K562 (cell line): Measurements from ENCODE around the gene SYNE2. TPM values are rescaled to one million over a fixed set of nuclear protein-coding genes. Genes with fewer than 3 reads are reported as not detected.

Experiments
- ATAC-seq: fragments of 200-7000 bp; cut with Tn5 transposase; 3 replicates; pipeline ENCODE4 v1.9.1; 2020; ENCODE audit warnings: moderate library complexity
- BruUV-seq: library from RNA; stranded (reverse); fragments of 400-500 nt; replicated peaks from 2 replicates; lab custom pipeline; 2021; lab: Mats Ljungman, UMichigan
- CTCF ChIA-PET: fragments of 300-600 bp; formaldehyde crosslinking; extraction: SDS; loops from one replicate; lab custom pipeline; 2021; ENCODE audit warnings: low intra/inter-chr PET ratio; lab: Yijun Ruan, JAX
- POLR2A ChIA-PET: fragments of 300-600, 350-650 bp; sonication (Branson Sonifier 250); formaldehyde crosslinking; extraction: SDS; loops from one replicate; lab custom pipeline; 2021; ENCODE audit warnings: antibody characterized with exemption, inconsistent platforms; lab: Yijun Ruan, JAX
- DNase-seq, 4 experiments: peaks; one replicate each; pipeline versions ENCODE4 v3.0.0 to v3.0.0-alpha.2; 2011 to 2018; ENCODE audit warnings: low spot score in 3 of 4, mixed read lengths in 3 of 4; ENCODE audit errors: extremely low read depth in 1 of 4
- FAIRE-seq: peaks from 2 replicates; lab custom pipeline; 2011; peaks lifted over from hg19 to GRCh38; lab: Jason Lieb, UNC
- H2AFZ ChIP-seq: 2 replicates; pipeline ENCODE4 v1.6.0; 2011; ENCODE audit warnings: low read depth, low read length, control low read depth, inconsistent platforms
- H3K27ac ChIP-seq: fragments of 200-600 bp; 3 replicates; pipeline ENCODE4 v1.8.0; 2011; ENCODE audit warnings: low read depth, mild to moderate bottlenecking, control low read depth, inconsistent platforms, low read length, moderate library complexity, mixed read lengths; ENCODE audit errors: extremely low read depth
- H3K27me3 ChIP-seq, 2 experiments: fragments of 300-600 bp in 1 of 2; 2 replicates in 1 of 2; 3 replicates in 1 of 2; pipeline versions ENCODE4 v1.6.0 to v1.8.0; 2011; ENCODE audit warnings: inconsistent platforms in 2 of 2, low read length in 2 of 2, mild to moderate bottlenecking in 1 of 2, mixed read lengths in 1 of 2, moderate library complexity in 1 of 2; ENCODE audit not compliant: control insufficient read depth in 2 of 2, insufficient read depth in 2 of 2
- H3K36me3 ChIP-seq: fragments of 300-600 bp; 3 replicates; pipeline ENCODE4 v1.8.0; 2011; ENCODE audit warnings: mild to moderate bottlenecking, low read length, inconsistent platforms; ENCODE audit not compliant: control insufficient read depth, insufficient read depth
- H3K4me1 ChIP-seq, 2 experiments: fragments of 200-600 bp in 1 of 2; replicated peaks in 1 of 2; 2 replicates in 1 of 2; 3 replicates in 1 of 2; pipeline versions ENCODE4 v1.5.1 to v1.8.0; 2011; ENCODE audit warnings: inconsistent platforms in 2 of 2, low read length in 2 of 2, mild to moderate bottlenecking in 1 of 2, mixed read lengths in 1 of 2, moderate library complexity in 1 of 2; ENCODE audit not compliant: control insufficient read depth in 2 of 2, insufficient read depth in 2 of 2
- H3K4me2 ChIP-seq: 2 replicates; pipeline ENCODE4 v1.6.1; 2011; ENCODE audit warnings: low read length, control low read depth, inconsistent platforms, mixed read lengths; ENCODE audit not compliant: insufficient read depth
- H3K4me3 ChIP-seq: fragments of 200-600 bp; sonication (generic), shearing (Covaris generic); 2 replicates; pipeline ENCODE4 v1.5.1; 2016; ENCODE audit warnings: control low read depth, inconsistent platforms
- H3K79me2 ChIP-seq: fragments of 200-600 bp; 3 replicates; pipeline ENCODE4 v1.8.0; 2011; ENCODE audit warnings: low read length, inconsistent platforms; ENCODE audit not compliant: control insufficient read depth, insufficient read depth
- H3K9ac ChIP-seq, 2 experiments: 2 replicates each; pipeline versions ENCODE4 v1.6.0 to v1.6.1; 2011; ENCODE audit warnings: low read depth in 2 of 2, low read length in 2 of 2, control low read depth in 1 of 2, inconsistent platforms in 1 of 2, mild to moderate bottlenecking in 1 of 2, mixed read lengths in 1 of 2; ENCODE audit not compliant: insufficient read depth in 1 of 2
- H3K9me1 ChIP-seq: one replicate; pipeline ENCODE4 v1.6.0; 2011; ENCODE audit warnings: inconsistent platforms, mild to moderate bottlenecking, low read length, moderate library complexity; ENCODE audit not compliant: control insufficient read depth, insufficient read depth
- H3K9me3 ChIP-seq: replicated peaks from 2 replicates; pipeline ENCODE4 v1.5.1; 2011; ENCODE audit warnings: low read depth, low read length, inconsistent platforms; ENCODE audit not compliant: control insufficient read depth, insufficient read depth
- H4K20me1 ChIP-seq: replicated peaks from 2 replicates; pipeline ENCODE4 v1.6.1; 2011; ENCODE audit warnings: low read length, inconsistent platforms, mixed read lengths; ENCODE audit not compliant: control insufficient read depth, insufficient read depth
- ARID2 ChIP-seq: fragments of 450-650 bp; IDR thresholded peaks from 2 replicates; pipeline ENCODE4 v1.6.1; 2017; ENCODE audit warnings: antibody characterized with exemption, mild to moderate bottlenecking
- DLX4 ChIP-seq: fragments of 250-450 bp; sonication (Bioruptor Pico); IDR thresholded peaks from 2 replicates; pipeline ENCODE4 v1.6.1; 2021; ENCODE audit warnings: mild to moderate bottlenecking
- GATA2 ChIP-seq: sonication (generic); formaldehyde crosslinking; IDR thresholded peaks from 2 replicates; pipeline ENCODE4 v1.4.0; 2020; ENCODE audit warnings: mild to moderate bottlenecking, missing genetic modification reagents
- HES1 ChIP-seq: fragments of 450-650 bp; IDR thresholded peaks from 2 replicates; pipeline ENCODE4 v1.6.1; 2016; ENCODE audit warnings: low read depth, mild to moderate bottlenecking, moderate library complexity
- ID3 ChIP-seq, 2 experiments: fragments of 250-450 bp in 1 of 2; fragments of 450-650 bp in 1 of 2; sonication (Bioruptor Pico) in 1 of 2; IDR thresholded peaks; 2 replicates each; pipeline versions ENCODE4 v1.6.1 to v1.8.0; 2016 to 2021; ENCODE audit warnings: mild to moderate bottlenecking in 2 of 2, moderate library complexity in 2 of 2, missing compliant biosample characterization in 1 of 2, missing genetic modification characterization in 1 of 2
- IFI16 ChIP-seq: fragments of 250-450 bp; sonication (Bioruptor Pico); IDR thresholded peaks from 2 replicates; pipeline ENCODE4 v2.1.2; 2022; ENCODE audit warnings: mild to moderate bottlenecking, inconsistent platforms
- JUND ChIP-seq, 2 experiments: IDR thresholded peaks; 2 replicates in 1 of 2; 3 replicates in 1 of 2; pipeline ENCODE4 v1.6.1; 2011; ENCODE audit warnings: borderline replicate concordance in 2 of 2, low read depth in 2 of 2, low read length in 2 of 2, improper control_type of control experiment in 1 of 2, missing biosample characterization in 1 of 2, missing genetic modification characterization in 1 of 2, missing genetic modification reagents in 1 of 2
- L3MBTL2 ChIP-seq: fragments of 450-650 bp; IDR thresholded peaks from 2 replicates; pipeline ENCODE4 v1.6.1; 2016; ENCODE audit warnings: mild to moderate bottlenecking, moderate library complexity
- MEF2D ChIP-seq: conservative IDR thresholded peaks from 2 replicates; pipeline ENCODE4 v1.6.1; 2016; ENCODE audit warnings: low read depth, missing genetic modification characterization, missing compliant biosample characterization
- NFXL1 ChIP-seq: fragments of 450-650 bp; formaldehyde crosslinking; IDR thresholded peaks from 2 replicates; pipeline ENCODE4 v1.4.0; 2021; ENCODE audit warnings: mild to moderate bottlenecking
- SIX5 ChIP-seq, 2 experiments: IDR thresholded peaks; 2 replicates each; pipeline ENCODE4 v1.6.1; 2011; ENCODE audit warnings: low read length in 2 of 2, borderline replicate concordance in 1 of 2, low read depth in 1 of 2, mild to moderate bottlenecking in 1 of 2, moderate library complexity in 1 of 2; ENCODE audit not compliant: insufficient read depth in 1 of 2
- STAT5B ChIP-seq: fragments of 250-450 bp; sonication (Bioruptor Pico); IDR thresholded peaks from 2 replicates; pipeline ENCODE4 v1.8.0; 2021; ENCODE audit warnings: mild to moderate bottlenecking, inconsistent platforms
- TBP ChIP-seq: optimal IDR thresholded peaks from 2 replicates; pipeline ENCODE3; 2011; ENCODE audit warnings: low read depth, low read length, improper control_type of control experiment
- TFAM ChIP-seq: fragments of 250-450 bp; sonication (Bioruptor Pico); conservative IDR thresholded peaks from 2 replicates; pipeline ENCODE4 v1.5.0; 2021; ENCODE audit warnings: mild to moderate bottlenecking, moderate library complexity
- WGBS: fragments of 100-300 bp; shearing (Covaris generic); methylation state at CpG from one replicate; pipeline ENCODE4 v1.1.6; 2016; ENCODE audit warnings: low coverage, mixed read lengths; ENCODE audit not compliant: insufficient coverage; ENCODE audit errors: missing lambda C conversion rate; 5-methylcytosine and 5-hydroxymethylcytosine counted together
- in situ Hi-C: fragments of 300-500 bp; cut with MboI; formaldehyde crosslinking; loops from 4 replicates; pipeline ENCODE4 v1.15.0; 2018; ENCODE audit warnings: inconsistent platforms, mixed read lengths
- intact Hi-C: fragments of 100-400 bp; cut with micrococcal nuclease; formaldehyde crosslinking; loops from 2 replicates; pipeline ENCODE4 v1.14.2; 2022
- polyA plus RNA-seq, 8 experiments: library from polyadenylated mRNA; depleted of rRNA in 4 of 8; stranded (reverse) in 5 of 8; unstranded in 3 of 8; fragments of >200 nt; fragmentation: Nextera tagmentation in 2 of 8; fragmentation: Illumina TruSeq in 1 of 8; extraction: Ambion mirVana in 2 of 8; extraction: Trizol in 1 of 8; gene quantifications; 2 replicates each; pipeline versions ENCODE4 v1.2.1 to v1.2.3, GENCODE V29; 2011 to 2014; ENCODE audit warnings: inconsistent platforms in 1 of 8, missing spikeins in 1 of 8
- total RNA-seq, 7 experiments: library from RNA; depleted of rRNA in 6 of 7; stranded (reverse); fragments of >200 nt in 6 of 7; fragmentation: Illumina TruSeq in 2 of 7; extraction: Trizol in 2 of 7; gene quantifications; 2 replicates each; pipeline versions ENCODE4 v1.2.1 to v1.2.3, GENCODE V29; 2011 to 2021; ENCODE audit warnings: low replicate concordance in 1 of 7
- TF ChIP-seq, protein P1 (sequence below): fragments of 200-400 bp; formaldehyde crosslinking; IDR thresholded peaks from 2 replicates; pipeline ENCODE4 v1.6.1; 2017; ENCODE audit warnings: mild to moderate bottlenecking, low read depth, low read length, moderate library complexity
- TF ChIP-seq, protein P2 (sequence below): fragments of 250-450 bp; sonication (Bioruptor Pico); IDR thresholded peaks from 2 replicates; pipeline ENCODE4 v1.9.0; 2021; ENCODE audit warnings: mild to moderate bottlenecking

The SYNE2 gene
- total and polyA plus RNA-seq, 9 of the 15 experiments (the other 6 are each of a cell fraction or from before 2014, with no cell fraction given): 0.06 to 0.53 (median 0.11) TPM

- no peak for TF ChIP-seq MEF2D
- TF ChIP-seq ID3 (CRISPR knock-in tag; IDR thresholded peaks at IDR 0.05): no peak
- TF ChIP-seq ID3 (tag; IDR thresholded peaks at IDR 0.05): no peak
- TF ChIP-seq TFAM (CRISPR knock-in tag): no peak
- no peak for TF ChIP-seq SIX5 (IDR thresholded peaks at IDR 0.05; ENCODE audit: borderline replicate concordance in 1 of 2, insufficient read depth in 1 of 2, low read depth in 1 of 2, low read length in 2 of 2)
- TF ChIP-seq GATA2: no peak
- TF ChIP-seq ARID2: no peak
These were observed 9.4 kb downstream of the SYNE2 start (continued) for GRCh38 chr14:63862163-63862562.

- Histone ChIP-seq H3K9me3 (no peaks in the 10 kb centered on the region), H2AFZ (no peak overlapping the region), H3K36me3 (no peaks in the 10 kb centered on the region), H3K79me2 (no peaks in the 10 kb centered on the region), H3K27ac (no peak overlapping the region), H3K4me3 (no peak overlapping the region), H3K4me2 (no peak overlapping the region), H3K27me3 (no peaks in the 10 kb centered on the region), H4K20me1 (no peaks in the 10 kb centered on the region), H3K9ac (no peak overlapping the region), H3K4me1 (no peaks in the 10 kb centered on the region), H3K9me1 (no peaks in the 10 kb centered on the region)
- FAIRE-seq: no peak
- no peak for DNase-seq
- ATAC-seq: no peak
- in situ Hi-C loops (no loop called here), intact Hi-C loops (no loop called here)
- CTCF ChIA-PET: no interaction called here
- BruUV-seq: no TSS peak
- WGBS: 4% methylated on average over 6 of the region's 6 CpGs
- POLR2A ChIA-PET: no interaction called here
- TF ChIP-seq, protein P1, sequence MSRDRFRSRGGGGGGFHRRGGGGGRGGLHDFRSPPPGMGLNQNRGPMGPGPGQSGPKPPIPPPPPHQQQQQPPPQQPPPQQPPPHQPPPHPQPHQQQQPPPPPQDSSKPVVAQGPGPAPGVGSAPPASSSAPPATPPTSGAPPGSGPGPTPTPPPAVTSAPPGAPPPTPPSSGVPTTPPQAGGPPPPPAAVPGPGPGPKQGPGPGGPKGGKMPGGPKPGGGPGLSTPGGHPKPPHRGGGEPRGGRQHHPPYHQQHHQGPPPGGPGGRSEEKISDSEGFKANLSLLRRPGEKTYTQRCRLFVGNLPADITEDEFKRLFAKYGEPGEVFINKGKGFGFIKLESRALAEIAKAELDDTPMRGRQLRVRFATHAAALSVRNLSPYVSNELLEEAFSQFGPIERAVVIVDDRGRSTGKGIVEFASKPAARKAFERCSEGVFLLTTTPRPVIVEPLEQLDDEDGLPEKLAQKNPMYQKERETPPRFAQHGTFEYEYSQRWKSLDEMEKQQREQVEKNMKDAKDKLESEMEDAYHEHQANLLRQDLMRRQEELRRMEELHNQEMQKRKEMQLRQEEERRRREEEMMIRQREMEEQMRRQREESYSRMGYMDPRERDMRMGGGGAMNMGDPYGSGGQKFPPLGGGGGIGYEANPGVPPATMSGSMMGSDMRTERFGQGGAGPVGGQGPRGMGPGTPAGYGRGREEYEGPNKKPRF: no peak
- no peak for TF ChIP-seq L3MBTL2
- no peak for TF ChIP-seq DLX4
- no peak for TF ChIP-seq NFXL1 (CRISPR knock-in tag)
- no peak for TF ChIP-seq HES1
- TF ChIP-seq STAT5B: no peak
- TF ChIP-seq IFI16: no peak
- no peak for TF ChIP-seq JUND (IDR thresholded peaks at IDR 0.05; ENCODE audit: borderline replicate concordance, low read depth, low read length)
- no peak for TF ChIP-seq JUND (tag; IDR thresholded peaks at IDR 0.05; ENCODE audit: borderline replicate concordance, low read depth, low read length)
- TF ChIP-seq TFAM (CRISPR knock-in tag): no peak
- TF ChIP-seq, protein P2, sequence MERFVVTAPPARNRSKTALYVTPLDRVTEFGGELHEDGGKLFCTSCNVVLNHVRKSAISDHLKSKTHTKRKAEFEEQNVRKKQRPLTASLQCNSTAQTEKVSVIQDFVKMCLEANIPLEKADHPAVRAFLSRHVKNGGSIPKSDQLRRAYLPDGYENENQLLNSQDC (CRISPR knock-in tag): no peak
- no peak for TF ChIP-seq TBP
These were observed 10.2 kb downstream of the SYNE2 start for GRCh38 chr14:63863004-63863403.
